OCI-LY1 (cell line): ENCODE data around the gene BLVRA.
"Not testable (repeated sequence)": the region's sequence is repeated elsewhere in the genome, so short reads cannot be mapped to it uniquely, and the experiment has no call there.

ENCODE experiments used
- H2AFZ ChIP-seq: fragments of 200-600 bp; sonication (generic), shearing (Covaris generic); 2 replicates; pipeline ENCODE4 v1.6.0; 2014; ENCODE audit warnings: antibody characterized with exemption, mild to moderate bottlenecking, low read length
- H3F3A ChIP-seq: fragments of 200-600 bp; sonication (generic), shearing (Covaris generic); 2 replicates; pipeline ENCODE4 v1.6.0; 2014; ENCODE audit warnings: mild to moderate bottlenecking, antibody characterized with exemption, low read length, moderate library complexity; ENCODE audit not compliant: insufficient read depth
- H3K27ac ChIP-seq: fragments of 200-600 bp; sonication (generic); 2 replicates; pipeline ENCODE4 v1.5.1; 2014; ENCODE audit warnings: low read length, mixed run types, mild to moderate bottlenecking, low read depth; ENCODE audit not compliant: poor library complexity, severe bottlenecking
- H3K27me3 ChIP-seq: fragments of 200-600 bp; sonication (generic); 2 replicates; pipeline ENCODE4 v1.6.0; 2014; ENCODE audit warnings: antibody characterized with exemption, mild to moderate bottlenecking, low read length, moderate library complexity; ENCODE audit not compliant: insufficient read depth
- H3K36me3 ChIP-seq: fragments of 200-600 bp; sonication (generic); 2 replicates; pipeline ENCODE4 v1.6.1; 2014; ENCODE audit warnings: mild to moderate bottlenecking, antibody characterized with exemption, low read length, moderate library complexity, mixed read lengths; ENCODE audit not compliant: insufficient read depth
- H3K4me1 ChIP-seq: fragments of 200-600 bp; sonication (generic); 2 replicates; pipeline ENCODE4 v1.5.1; 2014; ENCODE audit warnings: mild to moderate bottlenecking, low read length, moderate library complexity; ENCODE audit not compliant: insufficient read depth, severe bottlenecking
- H3K4me2 ChIP-seq: fragments of 200-600 bp; sonication (generic), shearing (Covaris generic); 2 replicates; pipeline ENCODE4 v1.6.1; 2014; ENCODE audit warnings: low read length
- H3K4me3 ChIP-seq: fragments of 200-600 bp; sonication (generic); 2 replicates; pipeline ENCODE4 v1.5.1; 2014; ENCODE audit warnings: low read length, low read depth, mild to moderate bottlenecking, mixed read lengths; ENCODE audit not compliant: poor library complexity, severe bottlenecking
- H3K79me2 ChIP-seq: fragments of 200-600 bp; shearing (Covaris generic); 2 replicates; pipeline ENCODE4 v1.6.1; 2016; ENCODE audit warnings: mixed run types, low read length, mixed read lengths; ENCODE audit not compliant: insufficient read depth
- H3K9ac ChIP-seq: fragments of 200-600 bp; sonication (generic), shearing (Covaris generic); 2 replicates; pipeline ENCODE4 v1.6.1; 2014; ENCODE audit warnings: mild to moderate bottlenecking, low read length, mixed read lengths
- H3K9me2 ChIP-seq: fragments of 200-600 bp; sonication (generic), shearing (Covaris generic); 2 replicates; pipeline ENCODE4 v1.6.1; 2014; ENCODE audit warnings: low read depth, mild to moderate bottlenecking, low read length, mixed read lengths
- H3K9me3 ChIP-seq: fragments of 200-600 bp; shearing (Covaris generic); 2 replicates; pipeline ENCODE4 v1.6.1; 2014; ENCODE audit warnings: low read length, mixed read lengths
- H4K20me1 ChIP-seq: fragments of 200-600 bp; sonication (generic), shearing (Covaris generic); 2 replicates; pipeline ENCODE4 v1.6.0; 2016; ENCODE audit warnings: mild to moderate bottlenecking, low read length; ENCODE audit not compliant: insufficient read depth
- EZH2 ChIP-seq: fragments of 200-600 bp; sonication (generic), shearing (Covaris generic); IDR thresholded peaks from 2 replicates; pipeline ENCODE4 v1.8.0; 2017; ENCODE audit warnings: borderline replicate concordance, mixed run types, mild to moderate bottlenecking, antibody characterized with exemption, low read length, moderate library complexity, mixed read lengths
- TF ChIP-seq, protein P1 (sequence below): fragments of 200-600 bp; sonication (generic), shearing (Covaris generic); IDR thresholded peaks from 2 replicates; pipeline ENCODE4 v1.5.1; 2017; ENCODE audit warnings: mild to moderate bottlenecking, antibody characterized with exemption, low read length, moderate library complexity, mixed read lengths

BLVRA gene, protein sequence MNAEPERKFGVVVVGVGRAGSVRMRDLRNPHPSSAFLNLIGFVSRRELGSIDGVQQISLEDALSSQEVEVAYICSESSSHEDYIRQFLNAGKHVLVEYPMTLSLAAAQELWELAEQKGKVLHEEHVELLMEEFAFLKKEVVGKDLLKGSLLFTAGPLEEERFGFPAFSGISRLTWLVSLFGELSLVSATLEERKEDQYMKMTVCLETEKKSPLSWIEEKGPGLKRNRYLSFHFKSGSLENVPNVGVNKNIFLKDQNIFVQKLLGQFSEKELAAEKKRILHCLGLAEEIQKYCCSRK

DNA sequence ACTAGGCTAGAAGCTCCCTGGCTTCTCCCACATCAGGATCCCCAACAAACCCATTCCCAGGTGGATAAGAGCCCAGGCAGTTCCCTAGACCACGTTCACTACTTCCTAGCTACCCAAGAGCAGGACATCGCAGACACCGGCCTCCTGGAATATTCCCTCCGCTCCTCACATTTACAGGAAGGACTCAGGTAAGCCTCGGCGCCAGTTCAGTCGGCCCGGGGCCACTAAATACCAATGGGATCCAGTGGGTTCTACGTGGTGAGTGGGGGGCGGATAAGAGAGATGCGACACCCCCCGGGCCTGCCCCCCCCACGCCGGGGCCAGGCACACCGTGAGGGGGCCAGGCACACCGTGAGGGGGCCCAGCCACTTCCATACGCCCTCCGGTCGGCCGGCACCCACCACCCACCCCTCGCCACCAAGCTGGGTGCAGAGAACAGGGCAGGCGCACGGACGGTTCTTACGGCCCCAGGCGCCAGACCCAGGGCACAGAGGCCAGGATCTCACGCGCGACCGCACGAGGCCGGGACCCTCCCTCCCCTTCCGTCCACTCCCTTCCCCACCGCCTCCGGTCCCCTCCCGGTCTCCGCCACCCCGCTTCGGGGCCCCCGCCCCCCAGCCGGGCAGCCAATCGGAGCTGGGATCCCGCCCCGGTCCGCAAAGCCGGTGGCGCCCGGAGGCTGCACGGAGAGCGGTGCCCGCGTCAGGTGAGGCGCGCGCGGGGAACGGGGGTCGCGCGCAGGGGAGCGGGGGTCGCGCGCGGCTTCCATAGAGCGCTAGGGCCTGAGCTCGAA, at the start of gene BLVRA:
Gene BLVRA (plus strand): TSS at position 652 of the 793 bp plus-strand sequence. CDS start 12,479 bp downstream, outside the sequence.
- Histone ChIP-seq H3F3A (no peaks in the 10 kb centered on the region), H3K4me2 (peak within 1 kb of the TSS; percentile 81), H3K9me3 (no peaks in the 10 kb centered on the region), H2AFZ (no peak within 1 kb of the TSS), H4K20me1 (no peaks in the 10 kb centered on the region), H3K27me3 (peaks cover 4% of the 10 kb centered on the region; the same call in 1 of the 2 replicates), H3K4me1 (peaks cover 5% of the 10 kb centered on the region), H3K36me3 (no peaks in the 10 kb centered on the region), H3K4me3 (peak within 1 kb of the TSS; percentile 65), H3K79me2 (no peaks in the 10 kb centered on the region), H3K27ac (no peak within 1 kb of the TSS), H3K9ac (peak within 1 kb of the TSS; percentile 47; the same call in 1 of the 2 replicates), H3K9me2 (no peaks in the 10 kb centered on the region)
- TF ChIP-seq EZH2 = no peak
- TF ChIP-seq, protein P1, sequence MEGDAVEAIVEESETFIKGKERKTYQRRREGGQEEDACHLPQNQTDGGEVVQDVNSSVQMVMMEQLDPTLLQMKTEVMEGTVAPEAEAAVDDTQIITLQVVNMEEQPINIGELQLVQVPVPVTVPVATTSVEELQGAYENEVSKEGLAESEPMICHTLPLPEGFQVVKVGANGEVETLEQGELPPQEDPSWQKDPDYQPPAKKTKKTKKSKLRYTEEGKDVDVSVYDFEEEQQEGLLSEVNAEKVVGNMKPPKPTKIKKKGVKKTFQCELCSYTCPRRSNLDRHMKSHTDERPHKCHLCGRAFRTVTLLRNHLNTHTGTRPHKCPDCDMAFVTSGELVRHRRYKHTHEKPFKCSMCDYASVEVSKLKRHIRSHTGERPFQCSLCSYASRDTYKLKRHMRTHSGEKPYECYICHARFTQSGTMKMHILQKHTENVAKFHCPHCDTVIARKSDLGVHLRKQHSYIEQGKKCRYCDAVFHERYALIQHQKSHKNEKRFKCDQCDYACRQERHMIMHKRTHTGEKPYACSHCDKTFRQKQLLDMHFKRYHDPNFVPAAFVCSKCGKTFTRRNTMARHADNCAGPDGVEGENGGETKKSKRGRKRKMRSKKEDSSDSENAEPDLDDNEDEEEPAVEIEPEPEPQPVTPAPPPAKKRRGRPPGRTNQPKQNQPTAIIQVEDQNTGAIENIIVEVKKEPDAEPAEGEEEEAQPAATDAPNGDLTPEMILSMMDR = no peak

DNA sequence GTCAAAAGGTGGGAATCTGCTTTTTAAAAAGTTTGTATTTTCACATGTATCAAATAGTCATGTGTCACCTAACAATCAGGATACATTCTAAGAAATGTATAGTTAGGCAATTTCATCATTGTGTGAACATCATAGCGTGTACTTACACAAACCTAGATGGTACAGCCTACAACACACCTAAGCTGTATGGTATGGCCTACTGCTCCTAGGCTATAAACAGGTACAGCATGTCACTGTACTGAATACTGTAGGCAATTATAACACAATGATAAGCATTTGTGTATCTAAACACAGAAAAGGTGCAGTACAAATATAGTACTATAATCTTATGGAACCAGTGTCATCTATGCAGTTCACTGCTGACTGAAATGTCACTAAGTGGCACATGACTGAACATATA, 47.0 kb upstream of the BLVRA start:
- Histone ChIP-seq H2AFZ (no peak overlapping the region), H3K36me3 (peaks cover 56% of the 10 kb centered on the region), H3K4me3 (no peak overlapping the region), H3K79me2 (peaks cover 69% of the 10 kb centered on the region), H3K4me1 (no peaks in the 10 kb centered on the region), H3K4me2 (no peak overlapping the region), H3K9ac (no peak overlapping the region), H3K9me2 (no peaks in the 10 kb centered on the region), H3K9me3 (peaks cover 21% of the 10 kb centered on the region), H4K20me1 (no peaks in the 10 kb centered on the region), H3F3A (0 out of 2 replicates have a peak, but pooled peaks cover 3% of the 10 kb centered on the region), H3K27me3 (no peaks in the 10 kb centered on the region), H3K27ac (no peak overlapping the region)
- TF ChIP-seq, protein P1 = no peak
- no peak for TF ChIP-seq EZH2

DNA sequence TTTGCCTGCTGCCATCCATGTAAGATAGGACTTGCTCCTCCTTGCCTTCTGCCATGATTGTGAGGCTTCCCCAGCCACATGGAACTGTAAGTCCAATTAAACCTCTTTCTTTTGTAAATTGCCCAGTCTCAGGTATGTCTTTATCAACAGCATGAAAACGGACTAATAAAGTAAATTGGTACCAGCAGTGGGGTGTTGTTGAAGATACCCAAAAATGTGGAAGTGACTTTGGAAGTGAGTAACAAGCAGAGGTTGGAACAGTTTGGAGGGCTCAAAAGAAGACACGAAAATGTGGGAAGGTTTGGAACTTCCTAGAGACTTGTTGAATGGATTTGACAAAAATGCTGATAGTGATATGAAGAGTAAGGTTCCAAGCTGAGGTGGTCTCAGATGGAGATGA, 42.5 kb upstream of the BLVRA start:
- not testable (repeated sequence) for H3K9ac ChIP-seq, H2AFZ ChIP-seq, H4K20me1 ChIP-seq, H3K4me1 ChIP-seq, H3K27me3 ChIP-seq, H3K27ac ChIP-seq, H3F3A ChIP-seq, H3K9me2 ChIP-seq, H3K4me2 ChIP-seq, H3K4me3 ChIP-seq, H3K9me3 ChIP-seq
- peaks cover 73% of the 10 kb centered on the region for H3K79me2 ChIP-seq
- H3K36me3 ChIP-seq = peaks cover 48% of the 10 kb centered on the region
